ENCODE data around the gene LDLRAD3.

Gene LDLRAD3

DNA sequence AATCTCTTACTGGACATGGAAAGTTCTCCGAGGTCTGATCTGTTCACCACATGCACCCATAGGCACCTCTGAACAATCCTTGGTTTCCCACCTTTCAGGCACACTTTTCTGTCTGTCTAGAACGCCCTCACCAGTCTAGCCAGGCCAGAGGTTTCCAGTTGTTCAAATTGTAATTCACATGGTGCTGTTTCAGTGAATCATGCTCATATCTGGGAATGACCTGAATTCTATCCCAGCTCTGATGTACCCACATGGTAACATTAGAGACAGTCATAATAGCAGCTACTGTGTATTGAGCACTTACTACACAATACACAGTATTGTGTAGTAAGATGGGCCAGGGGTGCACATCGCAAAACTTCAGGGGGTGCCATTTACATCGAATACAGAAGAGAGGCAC, 207.1 kb downstream of the LDLRAD3 start:
- TF ChIP-seq, protein P1, sequence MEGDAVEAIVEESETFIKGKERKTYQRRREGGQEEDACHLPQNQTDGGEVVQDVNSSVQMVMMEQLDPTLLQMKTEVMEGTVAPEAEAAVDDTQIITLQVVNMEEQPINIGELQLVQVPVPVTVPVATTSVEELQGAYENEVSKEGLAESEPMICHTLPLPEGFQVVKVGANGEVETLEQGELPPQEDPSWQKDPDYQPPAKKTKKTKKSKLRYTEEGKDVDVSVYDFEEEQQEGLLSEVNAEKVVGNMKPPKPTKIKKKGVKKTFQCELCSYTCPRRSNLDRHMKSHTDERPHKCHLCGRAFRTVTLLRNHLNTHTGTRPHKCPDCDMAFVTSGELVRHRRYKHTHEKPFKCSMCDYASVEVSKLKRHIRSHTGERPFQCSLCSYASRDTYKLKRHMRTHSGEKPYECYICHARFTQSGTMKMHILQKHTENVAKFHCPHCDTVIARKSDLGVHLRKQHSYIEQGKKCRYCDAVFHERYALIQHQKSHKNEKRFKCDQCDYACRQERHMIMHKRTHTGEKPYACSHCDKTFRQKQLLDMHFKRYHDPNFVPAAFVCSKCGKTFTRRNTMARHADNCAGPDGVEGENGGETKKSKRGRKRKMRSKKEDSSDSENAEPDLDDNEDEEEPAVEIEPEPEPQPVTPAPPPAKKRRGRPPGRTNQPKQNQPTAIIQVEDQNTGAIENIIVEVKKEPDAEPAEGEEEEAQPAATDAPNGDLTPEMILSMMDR (IDR thresholded peaks at IDR 0.05; ENCODE audit: low read depth, low read length), result no peak
- no peak for DNase-seq (ENCODE audit: extremely low read depth, low read depth)

DNA sequence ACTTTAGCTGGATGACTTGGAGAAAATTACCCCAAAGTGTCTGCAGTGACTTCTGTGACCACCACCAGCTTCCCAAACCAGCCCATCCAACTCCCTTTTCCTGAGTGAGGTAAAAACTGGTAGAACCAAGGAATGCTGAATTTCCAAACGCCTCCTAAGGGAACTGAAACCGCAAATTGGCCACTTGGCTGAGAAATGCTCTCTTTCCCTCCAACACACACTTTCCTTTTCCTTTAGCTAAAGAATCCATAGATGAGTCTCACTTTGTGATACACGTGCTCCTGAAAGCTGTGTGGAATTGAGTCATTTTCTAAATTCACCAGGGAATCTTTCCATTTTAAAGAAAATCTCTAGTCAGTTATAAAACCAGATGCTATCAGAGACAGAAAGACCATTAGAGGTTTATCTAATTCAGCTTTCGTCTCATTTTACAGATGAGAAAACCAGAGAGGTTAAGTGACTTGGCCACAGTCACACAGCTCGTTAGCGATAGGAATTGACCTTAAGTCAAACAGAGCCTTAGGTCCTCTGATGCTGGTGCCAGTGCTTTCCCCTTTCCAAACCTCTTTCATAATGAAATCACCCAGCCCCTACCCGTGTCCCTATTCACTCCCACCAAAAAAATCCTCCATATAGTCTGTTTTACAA, 208.2 kb downstream of the LDLRAD3 start:
- TF ChIP-seq, protein P1 (IDR thresholded peaks at IDR 0.05; ENCODE audit: low read depth, low read length), result no peak
- no peak for DNase-seq (ENCODE audit: extremely low read depth, low read depth)

DNA sequence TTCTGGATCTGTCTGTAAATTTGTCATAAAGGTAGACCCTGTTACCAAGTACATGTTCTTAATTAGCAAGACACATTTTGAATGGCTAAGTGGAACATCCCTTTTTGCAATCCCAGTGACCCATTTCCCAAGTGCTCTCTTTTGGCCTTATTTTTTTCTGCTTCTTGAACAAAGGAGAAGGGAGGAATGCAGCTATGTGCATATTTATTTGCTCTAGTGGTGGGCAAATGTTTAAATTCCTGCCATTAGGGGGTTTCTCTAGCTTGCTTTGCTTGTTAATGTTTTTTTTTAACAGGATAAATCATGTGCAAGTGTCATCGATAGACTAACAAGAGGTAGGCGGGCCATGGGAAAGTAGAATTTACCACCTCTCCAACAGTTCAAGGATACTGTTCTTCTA, 209.7 kb downstream of the LDLRAD3 start:
- DNase-seq (ENCODE audit: extremely low read depth, low read depth), result no peak
- TF ChIP-seq, protein P1 (IDR thresholded peaks at IDR 0.05; ENCODE audit: low read depth, low read length), result no peak

DNA sequence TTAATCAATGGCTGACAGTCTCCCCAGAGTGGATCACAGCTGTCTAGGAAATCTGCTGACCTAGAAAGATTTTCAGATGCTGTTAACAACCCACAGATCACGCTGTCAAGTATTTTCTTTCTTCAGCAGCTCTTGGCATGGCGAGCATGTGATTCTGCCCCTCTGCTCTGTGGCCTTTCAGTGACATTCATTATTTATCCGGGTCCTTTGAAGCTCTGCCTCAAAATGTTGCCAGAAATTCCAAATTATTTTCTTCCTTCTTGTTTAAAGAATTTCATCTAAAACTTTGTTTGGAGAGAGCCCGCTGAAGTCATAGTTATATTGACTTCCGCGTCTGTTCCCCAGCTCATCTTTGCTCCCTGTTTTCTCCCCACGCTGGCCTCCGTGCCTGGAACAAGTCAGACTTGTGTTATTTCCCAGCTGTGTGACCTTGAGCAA, 211.3 kb downstream of the LDLRAD3 start:
- TF ChIP-seq, protein P1 (IDR thresholded peaks at IDR 0.05; ENCODE audit: low read depth, low read length), result no peak
- no peak for DNase-seq (ENCODE audit: extremely low read depth, low read depth)

DNA sequence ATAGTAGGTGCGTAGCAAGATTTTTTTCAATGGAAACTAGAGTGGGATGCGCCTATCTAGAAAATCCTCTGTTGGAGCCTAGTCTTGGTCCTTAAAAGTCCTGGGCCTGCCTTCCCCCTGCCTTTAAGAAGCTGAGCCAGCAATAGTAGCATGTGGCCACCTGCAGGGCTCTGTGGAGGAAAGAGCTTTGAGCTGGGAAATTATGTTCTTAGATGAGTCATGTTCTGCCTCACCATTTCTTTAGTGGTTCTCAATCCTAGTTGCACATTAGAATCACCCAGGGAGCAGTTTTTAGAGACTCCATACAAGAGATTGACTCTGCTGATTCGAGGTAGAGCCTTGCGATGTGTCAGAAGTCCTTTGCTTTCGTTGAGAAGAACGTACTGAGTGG, 211.9 kb downstream of the LDLRAD3 start:
- TF ChIP-seq, protein P1 (IDR thresholded peaks at IDR 0.05; ENCODE audit: low read depth, low read length), result no peak
- no peak for DNase-seq (ENCODE audit: extremely low read depth, low read depth)

DNA sequence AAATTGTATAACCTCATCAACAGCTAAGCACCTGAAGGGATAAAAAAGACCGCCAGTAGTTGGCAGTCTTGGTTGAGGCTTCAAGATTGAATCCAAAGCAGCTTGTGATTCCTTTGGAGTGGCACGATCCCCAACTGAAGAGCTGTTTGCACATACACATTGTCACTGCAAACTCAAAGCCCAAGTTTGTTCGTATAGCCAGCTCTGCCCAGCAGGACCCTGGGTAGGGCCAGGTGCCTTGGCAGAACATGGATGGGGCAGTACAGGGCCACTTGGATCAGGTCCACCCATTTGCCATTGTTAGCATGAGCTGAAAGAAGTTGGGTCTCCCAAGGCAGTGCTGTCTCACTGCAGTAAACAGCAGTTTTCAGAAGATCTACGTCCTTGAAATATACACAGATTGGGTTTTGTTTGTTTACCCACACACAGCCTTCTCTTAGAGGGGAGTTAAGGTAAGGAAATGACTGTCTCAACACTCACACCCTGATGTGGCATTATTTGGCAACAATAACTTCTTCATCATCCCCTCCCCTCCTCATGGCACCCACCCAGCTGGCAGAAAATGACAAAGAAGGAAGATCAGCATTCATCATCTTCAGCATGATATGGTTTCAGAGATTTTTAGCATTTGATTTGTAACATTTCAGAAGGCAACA, 212.4 kb downstream of the LDLRAD3 start:
- TF ChIP-seq, protein P1 (IDR thresholded peaks at IDR 0.05; ENCODE audit: low read depth, low read length), result no peak
- DNase-seq (ENCODE audit: extremely low read depth, low read depth), result no peak

DNA sequence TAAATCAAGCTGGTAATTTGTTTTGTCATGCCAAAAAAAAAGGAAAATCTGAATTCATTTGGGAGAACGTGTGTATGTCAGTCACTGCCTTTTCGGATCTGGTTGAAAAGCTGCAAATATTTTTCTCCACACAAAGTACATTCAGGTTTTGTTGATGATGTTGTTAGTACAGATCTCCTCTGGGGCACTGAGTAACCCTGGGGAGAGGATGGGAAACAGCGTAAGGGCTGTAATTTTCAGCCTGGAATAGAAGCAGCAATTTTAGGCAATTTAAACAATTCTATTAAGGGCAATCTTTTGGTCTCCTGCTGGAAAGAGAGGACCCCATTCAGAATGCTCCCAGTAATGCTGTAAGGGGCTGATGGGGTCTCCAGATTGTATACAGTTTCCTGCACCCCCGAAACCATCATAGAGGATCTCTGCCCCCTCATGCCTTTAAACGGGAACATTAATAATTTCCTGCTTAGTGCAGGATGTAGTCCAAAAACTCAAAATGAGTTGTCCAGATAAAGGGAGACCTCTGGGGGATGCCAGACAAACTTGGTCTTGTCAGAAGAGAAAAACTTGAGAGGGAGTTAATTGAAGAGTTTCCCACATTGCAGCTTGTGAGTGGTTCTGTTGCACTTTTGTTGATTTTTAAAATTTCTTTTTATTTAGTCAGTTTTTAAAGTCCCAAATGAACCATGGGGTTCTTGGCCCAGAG, 213.1 kb downstream of the LDLRAD3 start:
- TF ChIP-seq, protein P1 (IDR thresholded peaks at IDR 0.05; ENCODE audit: low read depth, low read length), result no peak
- DNase-seq (ENCODE audit: extremely low read depth, low read depth), result no peak
